Thyroid gland (tissue), 4 donors: ENCODE data around the gene UBL3. TPM values are rescaled to one million over a fixed set of nuclear protein-coding genes. Genes with fewer than 3 reads are reported as not detected.

ENCODE experiments used
- DNase-seq, 2 donors: peaks; one replicate each; pipeline ENCODE4 v3.0.0-alpha.2; 2019
- H3K27ac ChIP-seq, 3 donors: fragments of 200-600 bp; sonication (generic); 1 replicate in 2 of 3; 2 replicates in 1 of 3; pipeline ENCODE4 v1.5.1; 2016 to 2019; ENCODE audit warnings: mild to moderate bottlenecking in 1 of 3, moderate library complexity in 1 of 3
- H3K27me3 ChIP-seq: fragments of 200-600 bp; sonication (generic); one replicate; pipeline ENCODE4 v1.5.1; 2019
- H3K36me3 ChIP-seq, 2 donors: fragments of 200-600 bp; sonication (generic); one replicate each; pipeline ENCODE4 v1.5.1; 2016 to 2019
- H3K4me1 ChIP-seq, 2 donors: fragments of 200-600 bp; sonication (generic); one replicate each; pipeline ENCODE4 v1.5.1; 2017 to 2019
- H3K4me3 ChIP-seq, 3 donors: fragments of 200-600 bp; sonication (generic); replicated peaks in 1 of 3; 1 replicate in 2 of 3; 2 replicates in 1 of 3; pipeline ENCODE4 v1.5.1; 2016; ENCODE audit warnings: mild to moderate bottlenecking in 1 of 3
- H3K9me3 ChIP-seq: fragments of 200-600 bp; sonication (generic); one replicate; pipeline ENCODE4 v1.5.1; 2017
- CTCF ChIP-seq, 6 experiments: fragments of 200-600 bp in 3 of 6; fragments of 450-650 bp in 3 of 6; sonication (generic) in 3 of 6; IDR thresholded peaks; one replicate each; pipeline ENCODE4 v1.5.1; 2016 to 2019; ENCODE audit warnings: antibody characterized with exemption in 6 of 6, mild to moderate bottlenecking in 2 of 6, inconsistent platforms in 1 of 6, moderate library complexity in 1 of 6
- POLR2A ChIP-seq, 2 donors: fragments of 450-650 bp; IDR thresholded peaks; one replicate each; pipeline ENCODE4 v1.6.1; 2017; ENCODE audit warnings: antibody characterized with exemption in 2 of 2, mild to moderate bottlenecking in 2 of 2, moderate library complexity in 1 of 2
- WGBS, 2 donors: methylation state at CpG; one replicate each; pipeline ENCODE4 v1.1.5; 2017; 5-methylcytosine and 5-hydroxymethylcytosine counted together
- intact Hi-C: fragments of 100-400 bp; cut with DNase I; formaldehyde crosslinking; loops from one replicate; pipeline ENCODE4 v1.15.1; 2023
- total RNA-seq, 4 donors: library from RNA; depleted of rRNA; stranded (reverse); fragments of >200 nt; gene quantifications; one replicate each; pipeline ENCODE4 v1.2.3, GENCODE V29; 2016

Gene UBL3
- total RNA-seq, 4 donors from 2014 or later, result 59.0 to 79.0 (median 65.1) TPM

GRCh38 chr13:29858667-29859066 lies 8.2 kb upstream of the UBL3 start:
- WGBS, 2 donors, result 84 to 91% methylated on average over 4 of the region's 4 CpGs
- H3K36me3 ChIP-seq, result no peaks in the 10 kb centered on the region
- TF ChIP-seq POLR2A (IDR thresholded peaks at IDR 0.05), result no peak
- no peak for TF ChIP-seq CTCF (IDR thresholded peaks at IDR 0.05)
- no peak overlapping the region for H3K27ac ChIP-seq
- H3K4me3 ChIP-seq, result no peak overlapping the region
- no peak for DNase-seq
- intact Hi-C loops, result loop anchor here (10.0 kb wide), 2 partner anchors 66 to 256 kb away; no protein-coding TSS in a partner anchor
- H3K4me1 ChIP-seq, result peaks cover 8 to 23% of the 10 kb centered on the region in 2 donors
- H3K27me3 ChIP-seq, result no peaks in the 10 kb centered on the region
- no peaks in the 10 kb centered on the region for H3K9me3 ChIP-seq

GRCh38 chr13:29858231-29858630 lies 7.8 kb upstream of the UBL3 start:
- Histone ChIP-seq H3K27ac (no peak overlapping the region), H3K9me3 (no peaks in the 10 kb centered on the region), H3K4me1 (peaks cover 8 to 23% of the 10 kb centered on the region in 2 donors), H3K27me3 (no peaks in the 10 kb centered on the region), H3K36me3 (no peaks in the 10 kb centered on the region), H3K4me3 (no peak overlapping the region)
- intact Hi-C loops, result loop anchor here (10.0 kb wide), 2 partner anchors 67 to 257 kb away; no protein-coding TSS in a partner anchor
- no peak for TF ChIP-seq CTCF (IDR thresholded peaks at IDR 0.05)
- TF ChIP-seq POLR2A (IDR thresholded peaks at IDR 0.05), result no peak
- DNase-seq, result no peak
- 41 to 48% methylated on average over 1 of the region's 1 CpG for WGBS, 2 donors

- no peaks in the 10 kb centered on the region for H3K36me3 ChIP-seq
- H3K27ac ChIP-seq, result no peak overlapping the region
- peaks cover 8 to 23% of the 10 kb centered on the region in 2 donors for H3K4me1 ChIP-seq
- peak; percentile 5 to 15 for DNase-seq
- no peak for TF ChIP-seq POLR2A (IDR thresholded peaks at IDR 0.05)
- TF ChIP-seq CTCF (IDR thresholded peaks at IDR 0.05), result no peak
- WGBS, 2 donors, result 46 to 50% methylated on average over 2 of the region's 2 CpGs
- H3K27me3 ChIP-seq, result no peaks in the 10 kb centered on the region
- no peak overlapping the region for H3K4me3 ChIP-seq
- H3K9me3 ChIP-seq, result no peaks in the 10 kb centered on the region
- intact Hi-C loops, result loop anchor here (10.0 kb wide), 2 partner anchors 68 to 258 kb away; no protein-coding TSS in a partner anchor
Observed at GRCh38 chr13:29857085-29857484, 6.7 kb upstream of the UBL3 start.

GRCh38 chr13:29856426-29856825 lies 6.0 kb upstream of the UBL3 start:
- no peak for DNase-seq
- intact Hi-C loops, result loop anchor here (10.0 kb wide), 2 partner anchors 68 to 258 kb away; no protein-coding TSS in a partner anchor
- TF ChIP-seq CTCF (IDR thresholded peaks at IDR 0.05) (no peak), POLR2A (IDR thresholded peaks at IDR 0.05) (no peak)
- Histone ChIP-seq H3K27me3 (no peaks in the 10 kb centered on the region), H3K4me1 (peaks cover 8 to 23% of the 10 kb centered on the region in 2 donors), H3K27ac (no peak overlapping the region), H3K36me3 (no peaks in the 10 kb centered on the region), H3K9me3 (no peaks in the 10 kb centered on the region), H3K4me3 (no peak overlapping the region)
- WGBS, 2 donors, result 87 to 89% methylated on average over 2 of the region's 2 CpGs

GRCh38 chr13:29855784-29856183 lies 5.4 kb upstream of the UBL3 start:
- Histone ChIP-seq H3K36me3 (no peaks in the 10 kb centered on the region), H3K27ac (no peak overlapping the region), H3K9me3 (no peaks in the 10 kb centered on the region), H3K4me1 (peaks cover 8 to 23% of the 10 kb centered on the region in 2 donors), H3K4me3 (no peak overlapping the region), H3K27me3 (no peaks in the 10 kb centered on the region)
- intact Hi-C loops, result loop anchor here (10.0 kb wide), 2 partner anchors 69 to 259 kb away; no protein-coding TSS in a partner anchor
- DNase-seq, result no peak
- WGBS, 2 donors, result 71 to 74% methylated on average over 4 of the region's 4 CpGs
- TF ChIP-seq CTCF (IDR thresholded peaks at IDR 0.05) (no peak), POLR2A (IDR thresholded peaks at IDR 0.05) (no peak)
